ENCODE results near the gene IQSEC3.

IQSEC3 gene

DNA sequence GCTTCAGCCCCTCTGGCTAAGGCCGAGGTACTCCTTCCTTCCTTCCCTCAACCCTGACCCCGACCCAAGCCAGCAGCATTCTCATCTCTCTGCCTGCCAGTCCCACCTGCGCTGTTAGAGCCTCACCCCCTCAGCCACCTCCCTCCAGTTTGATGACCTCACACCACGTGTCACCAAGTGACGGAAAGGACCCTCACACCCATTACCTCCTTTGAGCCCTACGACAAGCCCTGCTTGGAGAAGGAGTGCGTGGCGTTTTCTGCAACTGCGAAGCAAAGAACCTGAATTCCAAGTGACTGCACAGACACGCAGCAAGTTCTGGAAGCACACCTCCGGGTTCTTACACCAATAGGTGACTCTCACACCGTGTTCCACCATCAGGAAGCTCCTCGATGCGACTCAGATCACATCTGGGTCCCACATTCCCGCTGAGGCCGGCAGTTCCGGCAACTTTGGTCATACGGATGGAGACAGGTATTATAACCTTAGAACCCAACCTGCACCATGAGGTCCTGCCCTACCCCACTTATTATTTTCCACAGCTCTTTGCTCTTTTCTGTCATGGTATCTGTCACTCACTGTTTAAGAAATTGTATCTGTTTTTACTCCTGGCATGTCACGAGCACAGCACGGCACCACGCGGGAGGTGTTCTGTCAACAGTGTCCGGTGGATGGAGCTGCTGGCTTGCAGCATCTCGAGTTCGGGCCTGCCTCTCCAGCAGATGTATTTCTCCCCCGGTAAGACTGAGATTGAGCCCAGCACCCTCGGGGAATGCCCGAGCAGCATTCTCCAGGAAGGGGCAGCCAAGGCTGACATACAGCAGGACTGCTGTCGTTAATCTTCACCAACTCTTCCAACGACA, 152.4 kb downstream of the IQSEC3 start:
- H3K27ac Mint-ChIP-seq: no peak overlapping the region

DNA sequence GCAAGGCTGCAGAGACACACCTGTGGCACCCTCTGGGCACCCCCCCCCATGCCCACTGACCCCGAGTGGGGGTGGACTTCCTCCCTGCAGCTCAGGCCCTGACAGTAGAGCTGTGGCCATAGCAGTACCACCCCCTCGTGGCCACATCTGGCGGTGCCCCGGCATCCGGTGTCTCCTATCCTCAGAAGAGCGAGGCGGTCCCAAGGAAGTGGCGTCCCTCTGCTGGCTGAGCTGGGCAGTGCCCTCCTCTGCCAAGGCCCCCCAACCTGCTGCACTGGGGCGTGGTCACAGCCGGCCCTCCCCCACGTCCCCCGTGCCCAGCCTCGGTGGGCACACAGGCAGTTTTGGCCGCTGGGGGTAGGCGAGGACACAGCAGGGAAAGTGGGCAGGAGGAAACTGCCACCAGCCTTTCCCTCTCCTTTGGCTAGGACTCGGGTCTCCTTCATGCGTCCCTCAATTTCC, 153.4 kb downstream of the IQSEC3 start:
- H3K27me3 Mint-ChIP-seq: peaks cover 3% of the 10 kb centered on the region
- H3K9me3 Mint-ChIP-seq: no peaks in the 10 kb centered on the region
- H3K27ac Mint-ChIP-seq: no peak overlapping the region
- no peaks in the 10 kb centered on the region for H3K36me3 Mint-ChIP-seq
- H3K4me1 Mint-ChIP-seq: no peaks in the 10 kb centered on the region
- H3K4me3 Mint-ChIP-seq: no peak overlapping the region

More for the DNA sequence above, 152.4 kb downstream of the IQSEC3 start:
- Mint-ChIP-seq H3K4me3 (no peak overlapping the region), H3K9me3 (no peaks in the 10 kb centered on the region), H3K27me3 (peaks cover 3% of the 10 kb centered on the region), H3K4me1 (no peaks in the 10 kb centered on the region), H3K36me3 (no peaks in the 10 kb centered on the region)

DNA sequence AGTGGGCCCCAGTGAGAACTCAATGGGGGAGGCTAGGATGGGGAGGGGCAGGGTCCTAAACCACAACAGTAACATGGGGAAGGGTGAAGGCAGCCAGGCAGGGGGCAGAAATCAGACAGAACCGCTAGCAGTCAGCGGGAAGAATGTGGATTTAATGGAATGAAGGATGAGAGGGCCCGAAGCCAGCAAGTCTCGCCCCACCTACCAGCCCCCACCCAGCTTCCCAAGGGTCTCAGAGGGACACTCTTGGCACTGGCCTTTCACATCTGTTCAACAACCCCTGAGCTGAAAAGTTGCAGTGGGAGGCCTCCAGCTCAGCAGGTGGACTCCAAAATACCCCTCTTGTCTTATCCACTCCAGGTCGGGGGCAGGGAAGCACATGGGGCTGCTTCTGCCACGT, 153.9 kb downstream of the IQSEC3 start:
- Mint-ChIP-seq H3K27ac (no peak overlapping the region), H3K36me3 (no peaks in the 10 kb centered on the region)

DNA sequence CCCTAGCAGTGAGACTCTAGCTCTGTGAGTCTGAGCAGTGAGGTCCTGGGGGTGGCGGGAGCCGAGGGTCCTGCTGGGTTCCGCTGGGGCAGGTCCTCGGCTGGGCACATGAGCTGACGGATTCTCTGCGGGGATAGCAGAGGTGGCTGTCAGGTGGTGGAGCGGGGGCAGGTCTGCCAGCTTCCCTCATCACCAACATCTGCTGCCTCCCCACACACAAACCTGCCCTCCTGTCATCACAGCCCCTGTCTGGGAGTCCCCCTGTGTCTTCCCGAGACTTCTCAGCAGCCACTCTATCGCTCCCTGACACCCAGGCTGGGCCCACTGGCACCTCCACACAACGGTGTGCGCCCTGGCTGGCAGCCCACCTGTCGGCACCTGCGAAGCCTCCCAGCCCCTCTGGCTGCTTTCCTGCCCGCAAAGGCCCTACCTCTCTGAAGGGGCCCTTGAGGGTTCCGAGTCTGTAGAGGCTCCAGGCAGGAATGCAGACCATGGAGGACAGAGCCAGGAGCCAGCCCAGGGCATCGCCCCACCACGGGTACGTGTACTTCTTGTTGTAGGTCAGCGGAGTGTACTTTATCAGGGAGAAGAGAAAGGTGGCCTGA, 154.5 kb downstream of the IQSEC3 start:
- H3K9me3 Mint-ChIP-seq: no peaks in the 10 kb centered on the region
- H3K27ac Mint-ChIP-seq: no peak overlapping the region
- H3K27me3 Mint-ChIP-seq: peaks cover 3% of the 10 kb centered on the region
- H3K4me1 Mint-ChIP-seq: no peaks in the 10 kb centered on the region
- no peak overlapping the region for H3K4me3 Mint-ChIP-seq
- H3K36me3 Mint-ChIP-seq: no peaks in the 10 kb centered on the region

More for the DNA sequence above, 153.9 kb downstream of the IQSEC3 start:
- Mint-ChIP-seq H3K9me3 (no peaks in the 10 kb centered on the region), H3K27me3 (peaks cover 3% of the 10 kb centered on the region), H3K4me1 (no peaks in the 10 kb centered on the region), H3K4me3 (no peak overlapping the region)

DNA sequence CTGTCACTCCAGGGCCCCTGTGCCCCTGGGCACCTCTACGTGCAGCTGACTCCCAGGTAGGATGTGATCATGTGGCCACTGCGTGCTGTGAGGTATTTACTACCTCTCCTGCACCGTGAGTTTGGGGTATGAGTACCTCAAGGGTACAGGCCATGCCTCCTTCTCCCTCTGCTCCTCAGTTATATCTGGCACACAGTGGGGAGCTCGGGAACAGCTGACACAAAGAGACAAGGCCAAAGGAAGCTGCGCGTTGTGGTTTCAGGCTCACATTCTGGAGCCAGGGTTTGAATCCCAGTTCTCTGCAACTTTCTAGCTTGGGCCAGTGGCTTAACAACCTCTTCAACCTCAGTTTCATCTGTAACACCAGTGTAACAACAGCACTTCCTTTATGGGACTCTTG, 155.2 kb downstream of the IQSEC3 start:
- Mint-ChIP-seq H3K9me3 (no peaks in the 10 kb centered on the region), H3K36me3 (no peaks in the 10 kb centered on the region), H3K4me3 (no peak overlapping the region), H3K4me1 (no peaks in the 10 kb centered on the region), H3K27ac (no peak overlapping the region), H3K27me3 (peaks cover 3% of the 10 kb centered on the region)

DNA sequence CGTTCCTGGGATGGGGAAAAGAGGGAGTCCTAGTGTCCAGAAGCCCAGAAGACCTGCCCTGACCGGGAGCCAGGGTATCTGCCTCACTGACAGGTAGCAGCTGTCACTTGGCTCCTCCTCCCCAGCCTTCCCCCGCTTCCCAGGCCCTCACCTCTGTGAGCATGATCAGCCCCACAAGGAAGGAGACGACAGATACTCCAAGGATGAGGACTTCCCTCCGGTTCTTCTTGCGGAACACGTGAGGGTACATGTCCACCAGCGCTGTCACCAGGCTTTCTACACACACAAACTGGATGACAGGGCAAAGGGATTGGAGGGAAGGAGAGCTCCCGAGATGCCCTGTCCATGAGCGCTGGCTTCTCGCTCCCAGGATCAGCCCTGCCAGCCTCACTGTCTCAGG, 157.3 kb downstream of the IQSEC3 start:
- H3K27ac Mint-ChIP-seq: no peak overlapping the region
- H3K4me1 Mint-ChIP-seq: no peaks in the 10 kb centered on the region
- H3K36me3 Mint-ChIP-seq: no peaks in the 10 kb centered on the region
- H3K9me3 Mint-ChIP-seq: no peaks in the 10 kb centered on the region
- H3K4me3 Mint-ChIP-seq: no peak overlapping the region
- H3K27me3 Mint-ChIP-seq: no peaks in the 10 kb centered on the region

DNA sequence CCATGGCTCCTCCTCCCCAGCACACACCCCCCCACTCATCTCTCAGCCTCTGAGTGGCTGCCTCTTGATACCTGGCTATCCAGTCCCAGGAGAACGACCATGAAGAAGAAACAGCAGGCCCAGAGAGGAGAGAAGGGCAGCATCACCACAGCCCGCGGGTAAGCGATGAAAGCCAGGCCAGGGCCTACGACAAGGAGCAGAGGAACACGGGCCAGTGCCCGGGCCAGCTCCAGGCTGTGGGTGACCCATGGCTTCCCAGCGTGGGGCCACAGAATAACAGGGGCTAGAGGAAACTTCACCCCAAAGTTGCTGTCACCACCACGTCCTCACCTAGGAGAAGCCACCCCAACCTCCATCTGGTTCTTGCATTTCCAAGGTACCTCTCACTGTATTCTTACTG, 157.8 kb downstream of the IQSEC3 start:
- Mint-ChIP-seq H3K27ac (no peak overlapping the region), H3K27me3 (no peaks in the 10 kb centered on the region), H3K36me3 (no peaks in the 10 kb centered on the region), H3K9me3 (no peaks in the 10 kb centered on the region), H3K4me3 (no peak overlapping the region), H3K4me1 (no peaks in the 10 kb centered on the region)

DNA sequence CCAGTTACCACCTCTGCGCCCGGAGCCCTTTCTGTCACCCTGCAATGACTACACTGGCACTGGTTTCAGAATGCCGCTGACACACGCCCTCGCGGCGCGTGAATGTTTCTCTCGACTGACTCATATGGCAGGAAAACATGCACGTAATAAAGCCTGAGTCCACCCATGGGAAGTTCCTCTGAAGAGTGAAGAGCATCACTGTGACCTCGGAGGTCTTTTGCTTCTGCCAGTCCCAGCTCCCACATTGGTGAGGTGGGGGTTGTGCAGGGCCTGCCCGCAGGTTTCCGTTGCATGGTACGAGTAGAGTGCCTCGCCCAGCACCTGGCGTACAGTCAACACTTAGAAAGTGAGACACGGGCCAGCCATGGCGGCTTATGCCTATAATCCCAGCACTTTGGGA, 158.4 kb downstream of the IQSEC3 start:
- Mint-ChIP-seq H3K4me3 (no peak overlapping the region), H3K9me3 (no peaks in the 10 kb centered on the region), H3K36me3 (no peaks in the 10 kb centered on the region), H3K4me1 (no peaks in the 10 kb centered on the region), H3K27me3 (no peaks in the 10 kb centered on the region), H3K27ac (no peak overlapping the region)

DNA sequence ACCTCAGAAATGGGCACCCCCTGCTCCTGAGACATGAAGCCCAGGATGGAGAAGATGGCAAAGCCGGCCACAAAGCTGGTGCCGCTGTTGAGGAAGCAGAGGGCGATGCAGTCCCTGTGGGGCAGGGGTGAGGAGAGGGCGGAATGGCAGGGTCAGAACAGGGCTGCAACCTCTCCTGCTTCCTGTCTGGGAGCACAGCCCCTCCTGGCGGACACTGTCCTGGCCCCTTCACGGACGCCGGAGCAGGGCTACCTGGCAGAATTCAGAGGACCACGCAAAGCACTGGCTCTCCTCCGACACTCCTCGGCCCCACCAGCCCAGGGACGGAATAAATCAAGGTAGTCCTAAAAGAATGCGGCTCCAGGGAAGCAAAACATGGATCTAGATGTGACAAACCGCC, 159.8 kb downstream of the IQSEC3 start:
- Mint-ChIP-seq H3K27ac (no peak overlapping the region), H3K36me3 (no peaks in the 10 kb centered on the region), H3K9me3 (no peaks in the 10 kb centered on the region), H3K4me1 (no peaks in the 10 kb centered on the region), H3K4me3 (no peak overlapping the region), H3K27me3 (no peaks in the 10 kb centered on the region)

DNA sequence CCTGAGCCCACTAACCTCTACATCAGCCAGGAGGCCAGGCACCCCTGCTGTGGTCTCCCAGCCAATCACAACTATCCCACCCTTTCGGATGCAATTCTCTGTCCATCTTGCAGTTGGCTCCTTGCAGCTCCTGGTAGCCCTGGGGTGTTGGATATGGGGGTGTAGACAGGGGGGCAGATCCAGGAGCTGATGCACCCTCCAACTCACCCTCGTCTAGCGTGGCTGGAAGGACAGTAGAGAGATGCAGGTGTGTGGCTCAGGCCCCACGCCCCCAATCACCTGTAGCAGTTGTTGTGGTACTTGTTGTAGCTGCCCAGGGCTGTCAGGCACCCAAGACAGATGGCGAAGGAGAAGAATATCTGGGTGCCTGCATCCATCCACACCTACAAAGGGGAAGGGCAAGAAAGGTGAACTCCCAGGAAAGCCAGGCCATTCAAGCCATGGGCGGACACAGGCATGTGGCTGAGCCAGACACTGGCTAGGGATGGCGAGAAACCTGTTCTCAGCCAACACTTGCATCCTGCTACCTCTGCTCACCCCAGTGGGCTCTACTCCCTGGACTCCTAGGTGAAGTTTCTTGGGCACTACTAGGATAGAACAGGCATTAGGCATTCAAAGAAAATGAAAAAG, 160.8 kb downstream of the IQSEC3 start:
- H3K9me3 Mint-ChIP-seq: no peaks in the 10 kb centered on the region
- H3K4me1 Mint-ChIP-seq: no peaks in the 10 kb centered on the region
- no peak overlapping the region for H3K27ac Mint-ChIP-seq
- no peak overlapping the region for H3K4me3 Mint-ChIP-seq
- H3K36me3 Mint-ChIP-seq: no peaks in the 10 kb centered on the region
- H3K27me3 Mint-ChIP-seq: no peaks in the 10 kb centered on the region
